NCI-H1694 (cell line): Measurements from ENCODE around the gene TNRC6A.
"Not testable (repeated sequence)": the region's sequence is repeated elsewhere in the genome, so short reads cannot be mapped to it uniquely, and the experiment has no call there.

Source experiments
- DNase-seq: peaks from one replicate; lab custom pipeline; 2025; lab: John Stamatoyannopoulos, UW

The TNRC6A gene

GRCh38 chr16:24758373-24758772, 28.9 kb downstream of the TNRC6A start:
- no peak for DNase-seq

- no peak for DNase-seq
Measured at GRCh38 chr16:24759006-24759405, 29.6 kb downstream of the TNRC6A start.

- no peak for DNase-seq
Measured at GRCh38 chr16:24761526-24761925, 32.1 kb downstream of the TNRC6A start.

- DNase-seq = no peak
Measured at GRCh38 chr16:24764916-24765315, 35.5 kb downstream of the TNRC6A start.

- no peak for DNase-seq
Measured at GRCh38 chr16:24766057-24766456, 36.6 kb downstream of the TNRC6A start.

- no peak for DNase-seq
Measured at GRCh38 chr16:24769806-24770205, 40.4 kb downstream of the TNRC6A start.

- DNase-seq = no peak
Measured at GRCh38 chr16:24771132-24771778, 41.8 kb downstream of the TNRC6A start.

GRCh38 chr16:24771779-24772157, 42.3 kb downstream of the TNRC6A start:
- no peak for DNase-seq

GRCh38 chr16:24773771-24774427, 44.4 kb downstream of the TNRC6A start:
- no peak for DNase-seq

GRCh38 chr16:24774510-24774909, 45.1 kb downstream of the TNRC6A start:
- DNase-seq = no peak

- no peak for DNase-seq
Measured at GRCh38 chr16:24775455-24775854, 46.0 kb downstream of the TNRC6A start.

GRCh38 chr16:24776501-24777220, 47.2 kb downstream of the TNRC6A start:
- no peak for DNase-seq

GRCh38 chr16:24778671-24779070, 49.2 kb downstream of the TNRC6A start:
- no peak for DNase-seq

GRCh38 chr16:24781256-24781655, 51.8 kb downstream of the TNRC6A start:
- no peak for DNase-seq

GRCh38 chr16:24784121-24784520, 54.7 kb downstream of the TNRC6A start:
- DNase-seq = no peak

- DNase-seq = no peak
Measured at GRCh38 chr16:24789881-24790280, 60.4 kb downstream of the TNRC6A start.

GRCh38 chr16:24800586-24800985, 71.1 kb downstream of the TNRC6A start:
- DNase-seq = no peak

- DNase-seq = no peak
Measured at GRCh38 chr16:24801761-24802302, 72.4 kb downstream of the TNRC6A start.

GRCh38 chr16:24805484-24805883, 76.0 kb downstream of the TNRC6A start:
- no peak for DNase-seq

GRCh38 chr16:24807301-24807700, 77.8 kb downstream of the TNRC6A start:
- DNase-seq = no peak

- DNase-seq = no peak
Measured at GRCh38 chr16:24810951-24811843, 81.7 kb downstream of the TNRC6A start.

GRCh38 chr16:24812813-24813212, 83.4 kb downstream of the TNRC6A start:
- not testable (repeated sequence) for DNase-seq
